HG02623 (cell line): ENCODE measurements around the gene FDXACB1.
A peak's percentile ranks its signal among the peaks of the same experiment; 100 is the strongest.

ENCODE experiments used
- ATAC-seq: cut with Tn5 transposase; IDR thresholded peaks from one replicate; pipeline ENCODE4 v1.9.1; 2021; ENCODE audit warnings: moderate library complexity; ENCODE audit not compliant: unreplicated experiment

FDXACB1 gene

GRCh38 chr11:111846636-111847035 is 32.3 kb downstream of the FDXACB1 start:
- ATAC-seq: no peak

- no peak for ATAC-seq
Observed at GRCh38 chr11:111846063-111846462, 32.9 kb downstream of the FDXACB1 start.

- no peak for ATAC-seq
Observed at GRCh38 chr11:111845276-111846028, 33.5 kb downstream of the FDXACB1 start.

GRCh38 chr11:111843661-111844060 is 35.3 kb downstream of the FDXACB1 start:
- no peak for ATAC-seq

- peak; percentile 51 for ATAC-seq
Observed at GRCh38 chr11:111841370-111842053, 37.5 kb downstream of the FDXACB1 start.

- ATAC-seq: no peak
Observed at GRCh38 chr11:111840143-111840542, 38.8 kb downstream of the FDXACB1 start.

GRCh38 chr11:111838054-111838453 is 40.9 kb downstream of the FDXACB1 start:
- no peak for ATAC-seq

GRCh38 chr11:111837366-111837891 is 41.5 kb downstream of the FDXACB1 start:
- ATAC-seq: no peak

- peak; percentile 61 for ATAC-seq
Observed at GRCh38 chr11:111836721-111837120, 42.2 kb downstream of the FDXACB1 start.

GRCh38 chr11:111836162-111836561 is 42.8 kb downstream of the FDXACB1 start:
- no peak for ATAC-seq

- ATAC-seq: no peak
Observed at GRCh38 chr11:111835665-111836064, 43.3 kb downstream of the FDXACB1 start.

- no peak for ATAC-seq
Observed at GRCh38 chr11:111834432-111835163, 44.4 kb downstream of the FDXACB1 start.

- no peak for ATAC-seq
Observed at GRCh38 chr11:111833524-111833923, 45.4 kb downstream of the FDXACB1 start.

GRCh38 chr11:111829185-111829968 is 49.6 kb downstream of the FDXACB1 start:
- peak; percentile 48 for ATAC-seq

- ATAC-seq: no peak
Observed at GRCh38 chr11:111826322-111826950, 52.5 kb downstream of the FDXACB1 start.
